Aorta (tissue), 5 donors: ENCODE measurements around the gene B4GALT2. TPM values are rescaled to one million over a fixed set of nuclear protein-coding genes. Genes with fewer than 3 reads are reported as not detected.
A peak's percentile ranks its signal among the peaks of the same experiment; 100 is the strongest.

Source experiments
- ATAC-seq: fragments of 200-7000 bp; cut with Tn5 transposase; one replicate; pipeline ENCODE4 v1.9.1; 2022; ENCODE audit warnings: moderate library complexity; ENCODE audit not compliant: low FRiP score
- DNase-seq, 2 donors: peaks; one replicate each; pipeline ENCODE4 v3.0.0-alpha.2; 2020
- H3K27ac ChIP-seq, 2 donors: one replicate each; pipeline ENCODE4 v1.5.1; 2013; ENCODE audit warnings: low read length in 2 of 2, mild to moderate bottlenecking in 2 of 2, moderate library complexity in 2 of 2, control low read depth in 1 of 2, inconsistent platforms in 1 of 2, low read depth in 1 of 2
- H3K27me3 ChIP-seq, 2 donors: one replicate each; pipeline ENCODE4 v1.6.1; 2013; ENCODE audit warnings: control low read depth in 1 of 2, low read length in 1 of 2, mild to moderate bottlenecking in 1 of 2, moderate library complexity in 1 of 2; ENCODE audit not compliant: insufficient read depth in 2 of 2, control insufficient read depth in 1 of 2
- H3K36me3 ChIP-seq, 2 donors: one replicate each; pipeline ENCODE4 v1.6.1; 2013; ENCODE audit warnings: control low read depth in 1 of 2, low read length in 1 of 2, mild to moderate bottlenecking in 1 of 2; ENCODE audit not compliant: insufficient read depth in 2 of 2, control insufficient read depth in 1 of 2
- H3K4me1 ChIP-seq, 2 donors: one replicate each; pipeline ENCODE4 v1.6.1; 2013; ENCODE audit warnings: low read length in 2 of 2, control low read depth in 1 of 2, mild to moderate bottlenecking in 1 of 2, moderate library complexity in 1 of 2; ENCODE audit not compliant: insufficient read depth in 2 of 2, control insufficient read depth in 1 of 2
- H3K4me3 ChIP-seq, 2 donors: one replicate each; pipeline ENCODE4 v1.5.1; 2013; ENCODE audit warnings: low read length in 2 of 2, control low read depth in 1 of 2, mild to moderate bottlenecking in 1 of 2
- H3K9me3 ChIP-seq: one replicate; pipeline ENCODE4 v1.6.1; 2013; ENCODE audit warnings: mild to moderate bottlenecking, low read length; ENCODE audit not compliant: control insufficient read depth
- WGBS, 2 donors: extraction: QIAGEN DNeasy Blood & Tissue Kit; methylation state at CpG; one replicate each; pipeline ENCODE4 v1.1.7; 2013; 5-methylcytosine and 5-hydroxymethylcytosine counted together
- intact Hi-C, 2 donors: fragments of 100-400 bp; cut with DNase I; formaldehyde crosslinking; loops; one replicate each; pipeline versions ENCODE4 v1.14.2 to v1.15.0; 2022
- polyA plus RNA-seq, 2 donors: library from polyadenylated mRNA; stranded (reverse); fragments of 200-250 nt; gene quantifications; one replicate each; pipeline ENCODE4 v1.2.3, GENCODE V29; 2013
- total RNA-seq, 2 donors: library from RNA; stranded (reverse); fragmentation: NEBNext Ultra II Directional; extraction: Animal tissue kit (Norgen Biotek cat#: 25700); gene quantifications; one replicate each; pipeline ENCODE4 v1.2.1, GENCODE V29; 2021
- donor health status: healthy with polysubstance abuse.
- donor health status: Bipolar disorder and iron deficiency.
- donor health status: DM: no; HTN: no; CAD: no.
- donor health status: DM: no; HTN: no; CAD: no.
- donor health status: DM: yes; HTN: yes; CAD: no.

Gene B4GALT2
- total and polyA plus RNA-seq, 4 donors = 31.8 to 40.2 (median 33.5) TPM

DNA sequence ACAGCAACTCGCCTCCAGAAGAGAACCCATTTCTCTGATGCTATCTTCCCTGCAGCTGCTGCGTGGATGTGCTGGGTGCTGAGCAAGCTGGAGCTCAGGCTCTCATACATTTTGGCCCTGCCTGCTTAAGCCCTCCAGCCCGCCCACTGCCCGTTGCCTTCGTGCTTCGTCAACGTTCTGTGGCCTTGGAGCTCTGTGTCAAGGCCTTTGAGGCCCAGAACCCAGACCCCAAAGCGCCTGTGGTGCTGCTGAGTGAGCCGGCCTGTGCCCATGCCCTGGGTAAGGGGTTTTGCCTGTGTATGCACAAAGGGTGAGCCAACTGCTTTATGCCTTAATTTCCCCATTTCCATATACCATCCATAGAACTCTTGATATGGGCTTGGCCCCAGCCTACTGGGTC is 8.1 kb upstream of the B4GALT2 start:
- Histone ChIP-seq H3K4me1 (no peaks in the 10 kb centered on the region), H3K27me3 (no peaks in the 10 kb centered on the region), H3K27ac (no peak overlapping the region), H3K9me3 (no peaks in the 10 kb centered on the region), H3K4me3 (no peak overlapping the region), H3K36me3 (no peaks in the 10 kb centered on the region)
- DNase-seq = no peak
- intact Hi-C loops = no loop called here
- no peak for ATAC-seq
- 88 to 89% methylated on average over 9 of the region's 9 CpGs for WGBS, 2 donors

DNA sequence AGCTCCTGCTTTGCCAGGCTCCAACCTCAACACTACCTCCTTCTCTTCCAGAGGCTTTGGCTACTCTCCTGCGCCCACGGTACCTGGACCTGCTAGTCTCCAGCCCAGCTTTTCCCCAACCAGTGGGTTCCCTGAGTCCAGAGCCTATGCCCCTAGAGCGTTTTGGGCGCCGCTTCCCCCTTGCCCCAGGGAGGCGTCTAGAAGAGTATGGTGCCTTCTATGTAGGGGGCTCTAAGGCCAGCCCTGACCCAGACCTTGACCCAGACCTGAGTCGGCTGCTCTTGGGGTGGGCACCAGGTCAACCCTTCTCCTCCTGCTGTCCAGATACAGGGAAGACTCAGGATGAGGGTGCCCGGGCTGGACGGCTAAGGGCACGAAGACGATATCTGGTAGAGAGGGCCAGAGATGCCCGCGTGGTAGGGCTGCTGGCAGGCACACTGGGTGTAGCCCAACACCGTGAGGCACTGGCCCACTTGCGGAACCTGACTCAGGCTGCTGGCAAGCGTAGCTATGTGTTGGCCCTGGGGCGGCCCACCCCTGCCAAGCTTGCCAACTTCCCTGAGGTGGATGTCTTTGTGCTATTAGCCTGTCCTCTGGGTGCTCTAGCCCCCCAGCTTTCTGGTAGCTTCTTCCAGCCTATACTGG is 7.6 kb upstream of the B4GALT2 start:
- Histone ChIP-seq H3K36me3 (no peaks in the 10 kb centered on the region), H3K9me3 (no peaks in the 10 kb centered on the region), H3K4me3 (no peak overlapping the region), H3K4me1 (no peaks in the 10 kb centered on the region), H3K27ac (no peak overlapping the region), H3K27me3 (no peaks in the 10 kb centered on the region)
- ATAC-seq = no peak
- DNase-seq = no peak
- intact Hi-C loops = no loop called here
- 93 to 95% methylated on average over 17 of the region's 17 CpGs for WGBS, 2 donors

DNA sequence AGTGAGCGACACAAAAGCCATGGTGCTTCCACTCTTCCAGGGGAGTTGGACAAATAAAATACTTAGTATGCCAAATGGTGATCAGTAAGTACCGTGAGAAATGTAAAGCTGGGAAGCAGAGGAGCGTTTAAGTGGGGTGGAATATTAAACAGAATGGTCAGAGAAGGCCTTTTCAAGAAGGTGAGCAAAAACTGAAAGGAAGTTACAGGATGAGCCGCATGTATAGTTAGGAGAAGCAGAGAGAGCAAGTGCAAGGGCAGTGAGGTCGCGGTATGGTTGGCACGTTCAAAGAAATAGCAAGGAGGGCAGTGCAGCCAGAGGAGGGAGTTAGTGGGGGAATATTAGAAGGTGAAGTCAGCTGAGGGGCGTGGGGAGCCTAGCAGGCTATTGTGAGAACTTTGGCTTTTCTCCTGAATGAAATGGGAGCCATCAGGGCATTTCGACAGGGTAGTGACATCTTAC is 5.0 kb upstream of the B4GALT2 start:
- Histone ChIP-seq H3K4me1 (no peaks in the 10 kb centered on the region), H3K27ac (peak overlapping the region in 1 of 2 donors; percentile 61)

DNA sequence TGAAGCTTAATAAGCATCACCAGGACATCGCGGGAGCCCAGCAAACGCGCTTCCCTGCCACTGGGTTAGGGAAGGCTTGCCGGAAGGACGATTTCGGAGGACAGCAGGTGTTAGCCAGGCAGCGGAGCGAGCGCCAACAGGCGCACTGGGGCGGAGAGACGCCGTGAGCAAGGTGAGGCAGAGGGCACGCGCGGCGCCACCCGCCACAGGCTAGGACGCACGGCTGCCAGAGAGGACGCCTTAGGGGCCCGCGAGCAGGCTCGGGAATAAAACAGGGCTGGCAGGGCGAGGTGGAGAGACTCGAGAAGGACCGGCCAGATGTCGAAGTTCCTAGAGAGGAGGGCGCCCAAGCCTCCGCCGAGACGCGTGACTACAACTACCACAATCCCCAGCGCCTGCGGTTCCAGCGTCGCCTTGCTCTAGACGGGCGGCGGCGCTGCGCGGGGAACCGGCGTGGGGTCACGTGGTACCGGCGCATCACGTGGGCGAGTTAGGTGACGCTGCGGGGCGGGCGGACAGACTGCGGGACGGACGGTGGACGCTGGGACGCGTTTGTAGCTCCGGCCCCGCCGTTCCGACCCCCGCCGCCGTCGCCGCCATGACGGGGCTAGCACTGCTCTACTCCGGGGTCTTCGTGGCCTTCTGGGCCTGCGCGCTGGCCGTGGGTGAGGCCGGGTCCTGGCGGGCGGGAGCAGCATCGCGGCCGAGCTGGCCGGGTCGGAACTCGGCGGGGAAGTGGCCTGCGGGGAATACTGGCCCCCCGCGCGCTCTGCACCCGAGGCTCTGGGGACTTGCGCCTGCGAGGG is 4.4 kb upstream of the B4GALT2 start, which contains the start of gene ATP6V0B:
ATP6V0B (plus strand) TSS at position 518 of the 806 bp plus-strand sequence; CDS start at position 599, 81 bp downstream.
- H3K4me1 ChIP-seq = no peaks in the 10 kb centered on the region

More for the DNA sequence above, 5.0 kb upstream of the B4GALT2 start:
- Histone ChIP-seq H3K36me3 (no peaks in the 10 kb centered on the region), H3K4me3 (peak overlapping the region; percentile 20 to 33), H3K9me3 (no peaks in the 10 kb centered on the region), H3K27me3 (no peaks in the 10 kb centered on the region)
- ATAC-seq (no peak), DNase-seq (no peak)
- WGBS, 2 donors = 37 to 42% methylated on average over 9 of the region's 9 CpGs
- intact Hi-C loops = no loop called here

DNA sequence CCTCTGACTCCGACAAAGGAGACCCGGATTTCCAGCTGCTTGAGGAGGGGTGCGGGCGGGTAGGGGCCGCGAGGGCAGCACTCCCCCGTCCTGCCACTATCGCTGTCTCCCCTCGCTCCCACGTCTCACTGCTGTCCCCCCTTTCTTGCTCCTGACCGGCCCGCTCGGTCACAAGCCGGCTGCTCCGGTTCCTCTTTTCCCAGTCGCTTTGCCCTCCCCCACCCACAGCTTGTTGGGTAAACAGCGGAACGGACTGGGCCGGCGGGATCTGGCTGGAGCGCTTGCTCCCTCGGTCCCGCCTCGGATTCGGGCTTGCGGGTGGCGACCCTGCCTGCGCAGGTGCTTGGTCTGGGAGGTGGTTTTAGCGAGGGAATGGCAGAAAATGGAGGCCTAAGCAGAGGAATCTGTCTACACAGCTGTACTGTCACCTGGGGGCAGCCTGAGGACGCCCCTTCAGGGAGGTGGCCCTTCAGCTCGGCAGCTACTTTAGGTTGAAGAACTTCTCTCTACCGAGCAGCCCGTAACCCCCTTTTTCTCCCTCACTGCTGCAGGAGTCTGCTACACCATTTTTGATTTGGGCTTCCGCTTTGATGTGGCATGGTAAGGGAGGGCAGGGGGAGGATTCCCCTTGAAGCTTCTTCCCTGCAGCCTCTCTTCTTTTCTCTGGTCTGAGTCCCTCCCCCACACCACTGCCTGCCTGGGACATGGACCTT is 3.6 kb upstream of the B4GALT2 start:
- peak; percentile 26 for ATAC-seq
- Histone ChIP-seq H3K4me3 (peak overlapping the region; percentile 34 to 72), H3K4me1 (no peaks in the 10 kb centered on the region), H3K27me3 (no peaks in the 10 kb centered on the region), H3K36me3 (no peaks in the 10 kb centered on the region), H3K27ac (peak overlapping the region in 1 of 2 donors; percentile 29), H3K9me3 (no peaks in the 10 kb centered on the region)
- intact Hi-C loops = no loop called here
- peak; percentile 86 to 90 for DNase-seq
- 1 to 2% methylated on average over 27 to 34 of the region's 34 CpGs for WGBS, 2 donors

More for the DNA sequence above, 4.4 kb upstream of the B4GALT2 start, which contains the start of gene ATP6V0B:
- intact Hi-C loops = no loop called here
- DNase-seq (peak; percentile 98 to 99), ATAC-seq (peak; percentile 94)
- peak within 1 kb of the TSS; percentile 34 to 72 for H3K4me3 ChIP-seq
- no peaks in the 10 kb centered on the region for H3K36me3 ChIP-seq
- 0% methylated on average over 55 to 93 of the region's 93 CpGs for WGBS, 2 donors
- H3K27me3 ChIP-seq = no peaks in the 10 kb centered on the region
- no peaks in the 10 kb centered on the region for H3K9me3 ChIP-seq
- peak within 1 kb of the TSS in 1 of 2 donors; percentile 61 for H3K27ac ChIP-seq

DNA sequence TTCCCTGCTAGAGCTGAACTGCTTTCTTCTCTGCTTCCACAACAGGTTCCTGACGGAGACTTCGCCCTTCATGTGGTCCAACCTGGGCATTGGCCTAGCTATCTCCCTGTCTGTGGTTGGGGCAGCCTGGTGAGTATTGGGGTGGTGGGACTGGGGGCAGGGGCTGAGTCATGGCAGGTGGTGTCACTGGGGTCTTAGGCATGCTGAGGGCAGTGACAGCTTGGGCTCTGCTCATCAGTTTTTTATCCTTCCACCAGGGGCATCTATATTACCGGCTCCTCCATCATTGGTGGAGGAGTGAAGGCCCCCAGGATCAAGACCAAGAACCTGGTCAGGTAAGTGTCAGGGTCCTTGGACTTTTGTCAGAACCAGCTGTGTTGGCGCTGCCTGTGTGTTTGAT is 3.0 kb upstream of the B4GALT2 start:
- Histone ChIP-seq H3K27me3 (no peaks in the 10 kb centered on the region), H3K4me1 (no peaks in the 10 kb centered on the region), H3K36me3 (no peaks in the 10 kb centered on the region), H3K4me3 (no peak overlapping the region), H3K9me3 (no peaks in the 10 kb centered on the region), H3K27ac (no peak overlapping the region)
- no peak for ATAC-seq
- intact Hi-C loops = no loop called here
- DNase-seq = peak in 1 of 2 donors; percentile 29
- WGBS, 2 donors = 75 to 77% methylated on average over 4 of the region's 4 CpGs

DNA sequence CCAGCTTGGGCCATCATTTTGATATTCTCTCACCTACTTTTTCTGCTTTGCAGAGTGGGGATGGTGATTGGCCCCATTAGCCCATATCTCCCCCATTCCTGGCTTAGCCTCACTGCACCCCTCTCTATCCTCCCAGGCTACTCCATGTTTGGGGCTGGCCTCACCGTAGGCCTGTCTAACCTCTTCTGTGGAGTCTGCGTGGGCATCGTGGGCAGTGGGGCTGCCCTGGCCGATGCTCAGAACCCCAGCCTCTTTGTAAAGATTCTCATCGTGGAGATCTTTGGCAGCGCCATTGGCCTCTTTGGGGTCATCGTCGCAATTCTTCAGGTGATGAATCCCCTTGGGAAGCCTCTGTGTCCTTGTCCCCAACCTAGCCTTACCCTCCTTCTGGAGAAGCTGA is 2.1 kb upstream of the B4GALT2 start:
- 85 to 87% methylated on average over 8 of the region's 8 CpGs for WGBS, 2 donors
- intact Hi-C loops = no loop called here
- ATAC-seq = no peak
- no peaks in the 10 kb centered on the region for H3K36me3 ChIP-seq
- H3K9me3 ChIP-seq = no peaks in the 10 kb centered on the region
- no peak overlapping the region for H3K4me3 ChIP-seq
- no peaks in the 10 kb centered on the region for H3K4me1 ChIP-seq
- peak in 1 of 2 donors; percentile 30 for DNase-seq
- H3K27me3 ChIP-seq = no peaks in the 10 kb centered on the region
- H3K27ac ChIP-seq = no peak overlapping the region

DNA sequence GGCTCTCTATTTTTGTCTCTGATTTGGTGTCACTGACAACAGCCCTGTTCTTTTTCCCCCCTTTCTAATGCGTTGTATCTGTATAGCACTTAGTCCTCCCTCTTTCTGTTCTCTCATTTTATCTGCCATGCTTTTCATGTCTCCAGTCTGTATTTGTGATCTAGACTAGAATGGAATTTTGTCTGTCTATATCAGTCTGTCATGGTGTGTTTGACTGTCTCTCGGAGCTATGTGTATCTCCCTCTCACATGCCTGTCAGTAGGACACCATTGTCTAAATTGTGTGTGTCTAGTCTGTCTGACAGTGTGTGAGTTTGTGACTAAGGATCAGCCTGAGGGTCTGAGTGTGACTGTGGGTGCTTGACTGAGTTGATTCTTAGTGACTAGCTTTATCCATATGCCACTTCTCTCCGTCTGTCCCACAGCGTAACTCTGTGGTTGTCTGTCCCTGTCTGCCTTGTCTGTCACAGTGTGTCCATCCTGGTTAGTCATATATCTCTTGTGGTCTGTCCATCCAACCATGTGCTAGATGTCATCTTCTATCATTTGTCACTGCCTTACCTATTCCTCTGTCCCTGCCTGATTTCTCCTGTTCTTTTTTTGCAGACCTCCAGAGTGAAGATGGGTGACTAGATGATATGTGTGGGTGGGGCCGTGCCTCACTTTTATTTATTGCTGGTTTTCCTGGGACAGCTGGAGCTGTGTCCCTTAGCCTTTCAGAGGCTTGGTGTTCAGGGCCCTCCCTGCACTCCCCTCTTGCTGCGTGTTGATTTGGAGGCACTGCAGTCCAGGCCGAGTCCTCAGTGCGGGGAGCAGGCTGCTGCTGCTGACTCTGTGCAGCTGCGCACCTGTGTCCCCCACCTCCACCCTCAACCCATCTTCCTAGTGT is 1.4 kb upstream of the B4GALT2 start:
- Histone ChIP-seq H3K36me3 (no peaks in the 10 kb centered on the region), H3K4me1 (no peaks in the 10 kb centered on the region), H3K27me3 (no peaks in the 10 kb centered on the region), H3K27ac (no peak overlapping the region), H3K9me3 (no peaks in the 10 kb centered on the region), H3K4me3 (no peak overlapping the region)
- WGBS, 2 donors = 83 to 87% methylated on average over 9 of the region's 9 CpGs
- ATAC-seq (no peak), DNase-seq (peak in 1 of 2 donors; percentile 19)
- intact Hi-C loops = no loop called here
